ENCODE results near the gene RALGAPA2.

GRCh38 chr20:20740541-20740940, 28.1 kb upstream of the RALGAPA2 start:
- TF ChIP-seq CTCF (IDR thresholded peaks at IDR 0.05; ENCODE audit: poor library complexity, severe bottlenecking) (no peak), EZH2 (IDR thresholded peaks at IDR 0.05; ENCODE audit: borderline replicate concordance, insufficient read depth, low read length, poor library complexity, severe bottlenecking) (no peak), RAD21 (conservative IDR thresholded peaks at IDR 0.05) (no peak)

All from neural cell (in vitro differentiated cells).